Mucosa of descending colon (tissue), 3 donors: Measurements from ENCODE around the gene CHMP2A. TPM values are rescaled to one million over a fixed set of nuclear protein-coding genes. Genes with fewer than 3 reads are reported as not detected.

Experiments
- ATAC-seq: fragments of 200-7000 bp; cut with Tn5 transposase; one replicate; pipeline ENCODE4 v1.9.1; 2020; ENCODE audit warnings: mild to moderate bottlenecking, moderate library complexity
- DNase-seq, 3 donors: peaks; one replicate each; pipeline ENCODE4 v3.0.0-alpha.2; 2020
- H3K36me3 ChIP-seq: fragments of 200-600 bp; one replicate; pipeline ENCODE4 v1.8.0; 2021; ENCODE audit warnings: low read depth, mild to moderate bottlenecking
- H3K4me1 ChIP-seq: fragments of 200-600 bp; one replicate; pipeline ENCODE4 v1.8.0; 2021; ENCODE audit warnings: low read depth, mild to moderate bottlenecking
- H3K4me3 ChIP-seq: fragments of 200-600 bp; one replicate; pipeline ENCODE4 v1.8.0; 2021; ENCODE audit warnings: mild to moderate bottlenecking
- H3K9me3 ChIP-seq: fragments of 200-600 bp; one replicate; pipeline ENCODE4 v1.8.0; 2021; ENCODE audit warnings: mild to moderate bottlenecking
- intact Hi-C, 2 donors: fragments of 100-400 bp; cut with DNase I in 1 of 2; cut with micrococcal nuclease in 1 of 2; formaldehyde crosslinking; loops; one replicate each; pipeline versions ENCODE4 v1.11.0 to v1.11.1; 2022; cut with DNase I, micrococcal nuclease
- total RNA-seq, 3 donors: library from RNA; stranded (reverse); fragmentation: NEBNext Ultra II Directional in 2 of 3; extraction: Animal tissue kit (Norgen Biotek cat#: 25700) in 2 of 3; gene quantifications; one replicate each; pipeline versions ENCODE4 v1.2.1 to v1.2.4, GENCODE V29; 2021 to 2023
- TF ChIP-seq, protein P1 (sequence below): fragments of 200-600 bp; IDR thresholded peaks from one replicate; pipeline ENCODE4 v1.8.0; 2022; ENCODE audit warnings: antibody characterized with exemption, mild to moderate bottlenecking
- donor health status: DM: no; HTN: no; CAD: no; lungs with moderate emphysema.
- donor health status: DM: no; HTN: no; CAD: no.
- donor health status: DM: no; HTN: yes; CAD: no.

CHMP2A gene
- total RNA-seq, 3 donors from 2014 or later, result 125 to 231 (median 195) TPM

DNA sequence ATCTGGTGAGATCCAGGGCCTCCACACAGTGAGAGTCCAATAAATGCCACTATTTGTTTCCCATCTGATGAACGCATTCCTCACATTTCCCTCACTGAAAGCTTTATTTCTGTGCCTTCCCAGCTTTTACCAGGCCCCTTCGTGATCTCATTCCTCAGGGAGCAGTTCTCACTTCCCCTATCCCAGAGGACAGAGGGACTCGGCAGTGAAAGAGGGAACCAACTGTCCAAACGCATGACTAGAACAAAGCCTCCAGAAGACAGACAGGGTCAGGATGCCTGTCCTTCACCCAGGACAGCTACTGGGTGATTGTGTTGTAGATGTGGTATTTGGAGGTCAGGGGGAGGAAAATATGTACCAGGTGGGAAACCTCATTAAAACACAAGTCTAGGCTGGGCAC, 33.3 kb downstream of the CHMP2A start:
- H3K9me3 ChIP-seq, result no peaks in the 10 kb centered on the region
- no peak for ATAC-seq
- H3K36me3 ChIP-seq, result no peaks in the 10 kb centered on the region
- DNase-seq, result no peak
- peaks cover 21% of the 10 kb centered on the region for H3K4me1 ChIP-seq
- TF ChIP-seq, protein P1, sequence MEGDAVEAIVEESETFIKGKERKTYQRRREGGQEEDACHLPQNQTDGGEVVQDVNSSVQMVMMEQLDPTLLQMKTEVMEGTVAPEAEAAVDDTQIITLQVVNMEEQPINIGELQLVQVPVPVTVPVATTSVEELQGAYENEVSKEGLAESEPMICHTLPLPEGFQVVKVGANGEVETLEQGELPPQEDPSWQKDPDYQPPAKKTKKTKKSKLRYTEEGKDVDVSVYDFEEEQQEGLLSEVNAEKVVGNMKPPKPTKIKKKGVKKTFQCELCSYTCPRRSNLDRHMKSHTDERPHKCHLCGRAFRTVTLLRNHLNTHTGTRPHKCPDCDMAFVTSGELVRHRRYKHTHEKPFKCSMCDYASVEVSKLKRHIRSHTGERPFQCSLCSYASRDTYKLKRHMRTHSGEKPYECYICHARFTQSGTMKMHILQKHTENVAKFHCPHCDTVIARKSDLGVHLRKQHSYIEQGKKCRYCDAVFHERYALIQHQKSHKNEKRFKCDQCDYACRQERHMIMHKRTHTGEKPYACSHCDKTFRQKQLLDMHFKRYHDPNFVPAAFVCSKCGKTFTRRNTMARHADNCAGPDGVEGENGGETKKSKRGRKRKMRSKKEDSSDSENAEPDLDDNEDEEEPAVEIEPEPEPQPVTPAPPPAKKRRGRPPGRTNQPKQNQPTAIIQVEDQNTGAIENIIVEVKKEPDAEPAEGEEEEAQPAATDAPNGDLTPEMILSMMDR, result no peak
- no peak overlapping the region for H3K4me3 ChIP-seq
- intact Hi-C loops, result no loop called here

DNA sequence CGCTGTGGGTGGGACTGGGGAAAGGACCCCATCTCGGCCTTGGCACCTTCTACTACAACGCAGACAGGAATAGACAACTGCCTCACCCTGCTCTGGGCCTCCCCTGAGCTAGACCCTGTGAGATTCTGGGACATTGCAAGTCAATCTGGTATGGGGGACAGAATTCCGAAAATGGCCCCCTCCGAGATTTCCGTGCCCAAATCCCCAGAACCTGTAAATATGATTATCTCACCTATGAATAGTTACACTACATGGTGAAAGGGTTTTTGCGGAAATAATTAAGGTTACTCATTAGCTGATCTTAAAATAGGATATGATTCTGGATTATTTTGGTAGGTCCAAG, 34.7 kb downstream of the CHMP2A start:
- ATAC-seq (no peak), DNase-seq (no peak)
- Histone ChIP-seq H3K4me1 (peaks cover 21% of the 10 kb centered on the region), H3K36me3 (no peaks in the 10 kb centered on the region), H3K9me3 (no peaks in the 10 kb centered on the region), H3K4me3 (peak overlapping the region; percentile 43)
- intact Hi-C loops, result no loop called here
- TF ChIP-seq, protein P1, result no peak

DNA sequence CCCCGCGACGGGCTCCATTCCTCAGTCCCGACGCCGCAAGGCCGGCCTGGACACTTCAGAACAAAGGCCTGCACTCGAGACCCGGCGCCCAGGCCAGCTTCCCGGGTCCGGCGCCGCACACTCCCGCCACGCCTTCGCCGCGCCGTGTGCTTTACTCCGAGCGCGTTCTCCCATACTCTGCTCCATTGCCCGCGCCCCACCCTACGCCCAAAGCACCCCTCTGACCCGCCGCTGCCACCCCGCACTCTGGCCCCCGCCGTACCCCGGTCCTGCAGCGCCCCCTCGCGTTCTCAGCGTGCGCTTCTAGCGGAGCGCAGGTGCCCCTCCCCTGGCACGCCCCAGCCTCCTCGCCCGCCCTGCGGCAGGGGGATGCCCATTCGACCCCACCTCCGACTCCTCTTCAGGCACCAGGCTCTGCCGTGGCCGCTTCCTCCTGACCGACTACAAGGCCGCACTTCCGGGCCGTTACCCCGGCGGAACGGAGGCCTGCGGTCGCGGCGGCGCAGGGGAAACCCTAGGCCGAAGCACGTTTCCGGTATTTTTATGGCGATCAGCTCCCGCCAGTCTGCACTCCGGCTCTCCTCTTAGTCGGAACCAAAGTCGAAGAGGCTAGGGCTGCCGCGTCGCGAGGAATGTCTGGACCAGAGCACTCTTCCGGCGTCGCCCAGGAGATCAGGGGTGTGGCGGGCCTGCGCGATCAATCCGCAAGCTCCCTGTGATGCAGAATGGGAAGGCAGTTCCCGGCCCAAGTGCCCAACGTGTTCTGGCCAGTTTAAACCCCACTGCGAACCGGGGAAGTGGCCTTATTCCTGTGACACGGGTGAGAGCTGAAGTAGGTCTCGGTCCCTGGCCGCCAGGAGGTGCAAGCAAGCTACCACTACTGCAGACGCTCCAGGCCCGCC, 35.3 kb downstream of the CHMP2A start, which contains the start of gene ZBTB45:
Gene ZBTB45, minus strand, starts transcription at position 456 of the 902 bp plus-strand sequence. CDS start 2,137 bp downstream, outside the sequence.
- ATAC-seq, result peak; percentile 87
- Histone ChIP-seq H3K4me1 (peaks cover 23% of the 10 kb centered on the region), H3K36me3 (no peaks in the 10 kb centered on the region), H3K9me3 (no peaks in the 10 kb centered on the region), H3K4me3 (peak within 1 kb of the TSS; percentile 43)
- TF ChIP-seq, protein P1, result peak; percentile 63
- DNase-seq, result peak; percentile 91 to 96 (median 94)
- intact Hi-C loops, result no loop called here

DNA sequence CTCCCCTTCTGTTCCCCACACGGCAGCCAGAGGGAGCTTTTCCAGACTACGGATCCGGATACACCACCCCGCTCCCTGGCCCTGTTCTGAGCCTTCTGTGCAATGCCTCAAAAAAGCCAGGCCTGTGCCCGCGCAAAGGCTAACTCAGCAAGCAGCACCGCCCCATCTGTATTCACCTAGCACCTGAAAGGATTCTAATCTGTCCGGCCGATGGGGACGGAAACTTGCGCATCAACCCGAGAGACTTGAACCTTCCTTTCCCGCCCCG, 35.9 kb downstream of the CHMP2A start:
- Histone ChIP-seq H3K9me3 (no peaks in the 10 kb centered on the region), H3K36me3 (no peaks in the 10 kb centered on the region), H3K4me1 (peaks cover 28% of the 10 kb centered on the region), H3K4me3 (peak overlapping the region; percentile 43)
- TF ChIP-seq, protein P1, result peak; percentile 32
- DNase-seq, result peak; percentile 67 to 75 (median 74)
- intact Hi-C loops, result no loop called here
- peak; percentile 55 for ATAC-seq

DNA sequence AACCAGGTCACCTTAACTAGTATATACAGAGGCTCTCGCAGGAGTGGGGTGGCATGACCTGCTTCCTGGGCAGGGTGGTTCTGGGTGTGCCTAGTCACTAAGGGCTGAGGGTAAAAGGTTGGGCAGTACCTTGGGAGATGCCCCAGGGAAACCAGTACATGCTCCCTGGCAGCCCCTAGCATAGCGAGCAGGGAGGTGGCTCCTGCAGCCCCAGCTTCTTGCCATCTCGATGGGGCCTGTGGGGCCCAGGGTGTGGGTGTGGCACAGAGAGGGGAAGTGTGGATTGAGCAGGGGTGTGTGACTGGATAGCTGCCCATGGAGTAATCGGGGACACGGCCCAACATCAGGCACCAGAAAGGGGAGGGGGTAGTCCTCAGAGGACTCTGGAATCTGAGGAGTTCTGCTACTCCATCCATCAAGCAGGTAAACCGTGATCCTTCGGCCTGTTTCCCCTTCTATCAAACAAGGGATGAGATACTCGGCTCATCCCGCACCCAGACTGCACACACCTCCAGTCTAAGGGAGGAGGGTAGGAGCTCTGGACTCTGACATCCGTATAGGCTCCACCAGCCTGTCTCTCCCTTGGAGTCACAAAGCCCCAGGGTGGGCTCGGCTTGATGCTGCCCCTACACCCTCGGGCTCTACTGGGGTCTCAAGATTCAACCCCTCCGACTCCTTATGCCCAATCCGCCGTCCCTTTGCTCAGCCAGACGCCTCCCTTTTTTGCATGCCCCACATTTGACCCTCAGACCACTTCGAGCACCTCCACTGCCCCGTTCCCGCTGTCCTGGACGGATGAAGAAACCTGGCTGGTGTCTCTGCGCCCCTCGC, 36.4 kb downstream of the CHMP2A start:
- Histone ChIP-seq H3K4me3 (peak overlapping the region; percentile 43), H3K4me1 (peaks cover 32% of the 10 kb centered on the region), H3K36me3 (no peaks in the 10 kb centered on the region), H3K9me3 (no peaks in the 10 kb centered on the region)
- DNase-seq (peak in 2 of 3 donors; percentile 57 to 65), ATAC-seq (no peak)
- intact Hi-C loops, result no loop called here
- TF ChIP-seq, protein P1, result no peak
